GM23338 (cell line): ENCODE data around the gene ITGA1.

Source experiments
- CREB1 ChIP-seq: fragments of 250-450 bp; sonication (Bioruptor Pico); IDR thresholded peaks from 2 replicates; pipeline ENCODE4 v1.5.0; 2020; ENCODE audit warnings: low read depth, mild to moderate bottlenecking, moderate library complexity
- CTCF ChIP-seq, 2 experiments: fragments of 200-600 bp in 1 of 2; sonication (generic) in 1 of 2; conservative IDR thresholded peaks; 2 replicates each; pipeline versions ENCODE4 v1.5.1 to v1.6.1; 2016 to 2017; ENCODE audit warnings: antibody characterized with exemption in 2 of 2, low read depth in 2 of 2, mild to moderate bottlenecking in 2 of 2, moderate library complexity in 1 of 2
- EZH2 ChIP-seq: fragments of 200-600 bp; sonication (generic); IDR thresholded peaks from one replicate; pipeline ENCODE4 v1.8.0; 2017; ENCODE audit warnings: antibody characterized with exemption, mild to moderate bottlenecking, low read depth; ENCODE audit not compliant: unreplicated experiment
- EZH2phosphoT487 ChIP-seq: fragments of 200-600 bp; sonication (generic); IDR thresholded peaks from one replicate; pipeline ENCODE4 v1.8.1; 2018; ENCODE audit warnings: antibody characterized with exemption; ENCODE audit not compliant: unreplicated experiment
- JUNB ChIP-seq: IDR thresholded peaks from one replicate; pipeline ENCODE4 v1.6.1; 2016; ENCODE audit warnings: antibody characterized with exemption; ENCODE audit not compliant: unreplicated experiment
- NANOG ChIP-seq: IDR thresholded peaks from 2 replicates; pipeline ENCODE4 v1.6.1; 2016; ENCODE audit warnings: antibody characterized with exemption, borderline replicate concordance
- POLR2AphosphoS5 ChIP-seq: IDR thresholded peaks from 2 replicates; pipeline ENCODE4 v1.6.1; 2016; ENCODE audit warnings: antibody characterized with exemption, low read depth
- REST ChIP-seq: IDR thresholded peaks from one replicate; pipeline ENCODE4 v1.6.1; 2018; ENCODE audit warnings: antibody characterized with exemption; ENCODE audit not compliant: unreplicated experiment
- ZNF331 ChIP-seq: fragments of 250-450 bp; sonication (Bioruptor Pico); IDR thresholded peaks from 2 replicates; pipeline ENCODE4 v1.5.0; 2020; ENCODE audit warnings: low read depth, mild to moderate bottlenecking, moderate library complexity

- TF ChIP-seq CTCF (conservative IDR thresholded peaks at IDR 0.05; ENCODE audit: low read depth in 2 of 2) (no peak), REST (no peak), POLR2AphosphoS5 (no peak), CREB1 (CRISPR knock-in tag) (no peak), EZH2phosphoT487 (no peak), EZH2 (no peak), ZNF331 (CRISPR knock-in tag) (no peak), NANOG (no peak), JUNB (no peak)
Observed at GRCh38 chr5:52814352-52815148, 26.8 kb downstream of the ITGA1 start.
